Measurements from ENCODE around the gene SLAMF9.

Gene SLAMF9

DNA sequence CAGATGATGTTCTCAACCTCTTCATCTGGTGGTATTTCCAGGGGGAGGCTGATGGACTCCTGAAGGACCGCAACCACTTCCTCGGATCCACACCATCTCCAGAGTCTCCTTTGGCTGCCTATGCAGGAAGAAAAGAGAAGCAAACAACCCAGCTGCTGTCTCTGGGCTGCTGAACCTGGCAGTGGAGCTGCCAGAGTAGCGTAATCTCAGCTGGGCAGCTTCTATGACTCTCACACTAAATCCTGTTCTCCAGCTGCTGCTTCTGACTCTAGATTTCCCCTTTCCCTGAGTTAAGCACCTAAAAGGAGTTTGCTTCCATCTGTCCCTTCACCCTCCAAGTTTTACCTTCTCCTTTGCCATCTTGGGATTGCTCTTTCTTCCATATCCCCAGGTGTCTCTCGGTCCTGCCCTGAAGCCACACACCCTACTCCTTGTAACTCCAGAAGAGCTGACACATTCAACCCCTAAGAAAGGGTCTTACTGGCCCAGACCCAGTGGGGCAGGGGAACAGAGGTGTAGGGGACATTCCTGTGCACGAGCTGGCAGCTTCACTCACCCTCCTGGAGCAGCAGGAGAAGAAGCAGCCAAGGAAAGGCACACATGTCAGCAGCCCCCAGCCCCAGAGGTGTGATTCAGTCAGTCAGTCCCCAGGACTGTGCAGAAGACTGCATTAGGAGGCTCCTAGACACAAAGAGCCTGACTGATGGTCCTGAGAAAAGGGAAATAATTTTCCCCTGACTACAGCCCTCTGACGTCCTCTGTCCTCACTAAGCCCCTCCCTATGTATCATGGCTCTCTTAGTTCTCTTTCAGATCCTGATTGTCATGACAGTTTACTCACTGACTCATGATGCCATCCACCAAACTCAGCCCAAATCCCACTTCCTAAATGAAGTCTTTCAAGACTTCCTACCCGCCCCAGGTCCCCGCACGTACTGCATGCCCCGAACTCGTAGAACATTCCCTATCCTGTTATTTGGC, at the start of gene SLAMF9:
Gene SLAMF9, minus strand, starts transcription at position 702 of the 980 bp plus-strand sequence. Its CDS starts 100 bp downstream, at position 602.
- no peak for DNase-seq (ENCODE audit: low read depth in 3 of 3)

DNA sequence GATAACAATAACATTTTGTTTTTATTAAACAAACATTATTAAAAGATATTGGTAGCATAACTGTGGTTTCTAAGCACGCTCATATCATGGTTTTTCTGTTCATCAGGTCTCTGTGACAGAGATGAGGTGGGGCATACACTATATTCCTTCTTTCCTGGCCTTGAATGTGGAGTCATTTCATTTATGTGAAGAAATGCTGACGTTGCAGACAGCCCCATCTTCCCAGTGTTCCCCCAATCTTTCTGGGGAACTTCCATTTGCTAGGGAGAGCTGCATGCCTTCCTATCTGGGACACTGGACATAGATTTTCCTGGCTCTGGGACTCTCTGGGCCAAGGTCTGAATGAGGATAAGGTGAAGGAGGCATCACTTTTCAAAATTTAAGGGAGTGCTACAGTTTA, 47.4 kb upstream of the SLAMF9 start:
- no peak for DNase-seq (ENCODE audit: low read depth in 3 of 3)

DNA sequence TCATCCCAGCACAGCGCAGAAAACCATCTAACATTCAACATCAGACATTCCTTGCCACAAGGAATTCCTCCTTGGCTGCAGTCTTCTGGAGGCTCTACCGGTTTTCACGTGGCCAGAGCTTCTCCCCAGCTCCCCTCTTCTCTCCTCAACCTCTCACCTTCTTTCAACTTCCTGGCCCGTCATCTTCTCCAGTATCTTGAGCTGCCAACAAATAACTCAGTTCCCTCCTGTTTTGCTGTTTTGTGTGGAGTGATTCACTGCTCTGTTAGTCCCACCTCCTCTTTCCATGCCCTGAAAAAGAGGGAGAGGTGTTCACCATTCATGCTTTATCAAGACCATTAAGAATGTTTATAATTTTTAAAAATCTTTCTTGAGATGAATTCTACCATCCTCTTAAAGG, 45.2 kb upstream of the SLAMF9 start:
- no peak for DNase-seq (ENCODE audit: low read depth in 3 of 3)

DNA sequence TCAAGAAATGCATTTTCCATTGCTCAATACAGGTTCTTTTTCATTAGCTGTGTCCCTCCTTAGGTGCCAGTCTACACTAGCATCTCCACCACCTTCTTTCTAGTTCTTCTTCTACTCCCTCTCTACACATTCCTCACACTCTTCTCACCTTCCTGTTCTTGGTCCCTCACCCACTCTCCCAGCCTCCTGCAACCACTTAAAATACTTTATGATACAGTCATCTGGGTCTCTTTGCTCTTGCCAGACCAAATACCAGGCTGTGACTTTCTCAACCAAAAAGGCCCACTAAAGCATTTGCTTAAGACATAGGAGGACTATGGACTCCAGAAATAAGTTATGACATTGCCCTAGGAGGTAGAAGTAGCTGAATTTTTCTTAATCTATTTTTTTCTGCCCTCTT, 42.6 kb upstream of the SLAMF9 start:
- DNase-seq (ENCODE audit: low read depth in 3 of 3), result no peak

DNA sequence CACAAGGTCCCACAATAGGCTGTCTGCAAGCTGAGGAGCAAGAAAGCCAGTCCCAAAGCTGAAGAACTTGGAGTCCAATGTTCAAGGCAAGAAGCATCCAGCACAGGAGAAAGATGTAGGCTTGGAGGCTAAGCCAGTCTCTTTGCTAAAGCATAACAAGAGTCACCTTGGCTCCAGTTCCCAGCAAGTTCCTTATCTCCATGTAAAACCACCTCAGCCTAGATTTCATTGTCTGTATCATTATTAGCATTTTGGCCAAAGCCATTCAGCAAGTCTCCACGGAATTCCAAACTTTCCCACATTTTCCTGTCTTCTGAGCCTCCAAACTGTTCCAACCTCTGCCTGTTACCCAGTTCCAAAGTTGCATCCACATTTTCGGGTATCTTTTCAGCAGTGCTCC, 40.9 kb upstream of the SLAMF9 start:
- no peak for DNase-seq (ENCODE audit: low read depth in 3 of 3)

DNA sequence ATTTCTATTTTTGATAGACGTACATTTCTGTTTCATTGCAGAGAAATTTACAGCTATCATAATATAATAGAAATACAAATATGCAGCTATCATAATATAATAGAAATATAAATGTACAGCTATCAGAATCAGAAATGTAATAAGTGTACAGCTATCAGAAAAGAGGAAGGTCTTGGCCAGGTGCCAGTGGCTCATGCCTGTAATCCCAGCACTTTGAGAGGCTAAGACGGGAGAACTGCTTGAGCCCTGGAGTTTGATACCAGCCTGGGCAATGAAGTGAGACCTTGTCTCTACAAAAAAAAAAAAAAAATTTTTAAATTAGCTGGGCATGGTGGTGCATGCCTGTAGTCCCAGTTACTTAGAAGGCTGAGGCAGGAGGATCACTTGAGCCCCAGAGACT, 39.9 kb upstream of the SLAMF9 start:
- DNase-seq (ENCODE audit: low read depth in 3 of 3), result no peak

DNA sequence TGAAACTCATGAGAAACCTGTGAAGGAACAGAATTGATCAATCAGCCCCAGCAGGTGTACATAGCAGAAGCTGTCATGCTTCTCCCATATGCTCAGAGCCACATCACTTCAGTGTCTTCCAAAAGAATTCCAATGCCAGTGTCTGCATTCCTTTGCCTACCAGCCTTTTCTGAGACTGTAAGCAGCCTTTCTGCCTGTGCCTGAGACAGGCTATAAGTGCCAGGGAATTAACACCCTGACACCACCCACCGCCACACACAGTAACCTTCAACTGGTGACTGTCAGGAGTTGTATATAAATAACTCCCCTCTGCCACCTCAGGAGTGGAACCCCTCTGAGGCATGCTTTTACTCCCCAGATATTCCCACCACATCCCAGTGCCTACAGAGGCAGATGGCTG, 38.1 kb upstream of the SLAMF9 start:
- DNase-seq (ENCODE audit: low read depth in 3 of 3), result no peak

DNA sequence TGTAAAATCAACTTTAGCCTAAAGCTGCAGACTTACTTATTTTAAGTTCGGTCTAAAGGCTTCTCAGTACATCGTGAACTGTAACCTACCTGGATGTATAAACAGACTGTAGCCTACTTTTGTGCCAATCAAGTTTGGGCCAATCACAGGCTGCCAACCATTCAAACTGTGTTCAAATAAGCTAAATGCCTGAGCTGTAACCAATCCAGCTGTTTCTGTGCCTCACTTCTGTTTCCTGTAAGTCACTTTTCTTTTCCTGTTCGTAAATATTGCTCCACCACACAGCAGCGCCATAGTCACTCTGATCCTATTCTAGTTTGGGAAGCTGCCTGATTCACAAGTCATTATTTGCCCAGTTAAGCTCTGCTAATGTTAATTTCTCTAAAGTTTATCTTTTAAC, 37.5 kb upstream of the SLAMF9 start:
- DNase-seq (ENCODE audit: low read depth in 3 of 3), result no peak

DNA sequence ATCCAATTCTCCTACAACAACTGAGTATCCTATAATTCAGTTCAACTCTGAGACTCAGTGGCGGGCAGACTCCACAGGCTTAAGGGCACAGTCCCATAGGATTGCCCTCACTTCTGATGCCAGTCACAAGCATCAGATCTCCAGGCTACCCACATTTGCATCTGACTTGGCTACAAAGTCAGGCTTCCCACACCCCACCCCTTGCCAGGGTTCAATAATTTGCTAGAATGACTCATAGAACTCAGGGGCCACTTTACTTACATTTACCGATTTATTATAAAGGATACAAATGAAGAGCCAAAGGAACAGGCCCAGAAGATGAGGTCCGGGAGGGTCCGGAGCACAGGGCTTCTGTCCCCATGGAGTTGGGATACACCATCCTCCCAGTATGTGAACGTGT, 36.0 kb upstream of the SLAMF9 start:
- no peak for DNase-seq (ENCODE audit: low read depth in 3 of 3)

DNA sequence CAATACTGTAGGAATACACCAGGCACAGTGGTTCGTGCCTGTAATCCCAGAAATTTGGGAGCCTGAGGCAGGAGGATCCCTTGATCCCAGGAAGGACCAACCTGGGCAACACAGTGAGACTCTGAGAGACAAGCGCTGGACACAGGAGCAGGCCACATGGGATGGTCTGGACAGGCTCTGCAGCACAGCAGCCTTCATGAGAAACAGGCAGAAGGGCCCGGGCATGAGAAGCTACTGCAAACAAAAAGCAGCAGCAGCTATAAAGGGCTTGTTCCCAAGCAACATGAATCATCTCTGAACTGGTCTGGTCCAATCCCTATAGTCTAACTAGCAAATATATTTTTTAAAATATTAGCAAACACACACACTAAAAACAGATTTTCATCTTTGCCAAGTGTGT, 35.5 kb upstream of the SLAMF9 start:
- no peak for DNase-seq (ENCODE audit: low read depth in 3 of 3)

DNA sequence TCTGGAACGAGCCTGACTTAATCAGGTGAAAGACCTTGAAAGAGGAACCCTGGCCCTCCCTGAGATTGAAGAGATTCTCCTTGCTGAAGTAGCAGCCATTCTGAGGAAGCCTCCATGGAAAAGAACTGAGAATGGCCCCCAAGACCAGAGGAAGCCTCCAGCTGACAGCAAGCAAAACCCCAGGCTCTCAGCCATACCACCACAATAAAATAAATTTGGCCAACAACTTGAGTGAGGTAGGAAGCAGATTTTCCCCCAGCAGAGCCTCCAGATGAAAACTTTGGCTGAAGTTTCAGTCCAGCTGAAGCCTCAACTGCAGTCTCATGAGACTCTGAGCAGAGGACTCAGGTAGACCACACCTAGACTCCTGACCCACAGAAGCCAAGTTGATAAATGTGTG, 34.0 kb upstream of the SLAMF9 start:
- DNase-seq (ENCODE audit: low read depth in 3 of 3), result no peak

DNA sequence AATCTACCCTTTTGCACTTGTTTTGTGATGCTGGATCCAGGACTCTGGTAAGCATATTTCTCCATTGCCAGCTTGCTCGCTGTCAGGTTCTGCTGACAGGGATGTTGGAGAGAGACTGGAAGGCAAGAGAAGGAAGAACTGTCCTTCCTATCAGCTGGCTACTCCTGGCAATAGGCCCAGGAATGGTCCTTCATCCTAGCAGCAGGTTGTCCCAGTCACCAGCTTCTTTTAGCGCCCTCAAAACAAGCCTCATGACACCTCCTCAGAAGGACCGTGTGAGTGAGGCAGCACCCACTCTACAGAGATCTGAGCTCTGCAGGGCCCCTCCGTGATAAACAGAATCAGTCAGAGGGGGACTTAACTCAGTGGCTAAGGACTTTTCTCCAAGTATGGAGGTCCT, 33.1 kb upstream of the SLAMF9 start:
- no peak for DNase-seq (ENCODE audit: low read depth in 3 of 3)

DNA sequence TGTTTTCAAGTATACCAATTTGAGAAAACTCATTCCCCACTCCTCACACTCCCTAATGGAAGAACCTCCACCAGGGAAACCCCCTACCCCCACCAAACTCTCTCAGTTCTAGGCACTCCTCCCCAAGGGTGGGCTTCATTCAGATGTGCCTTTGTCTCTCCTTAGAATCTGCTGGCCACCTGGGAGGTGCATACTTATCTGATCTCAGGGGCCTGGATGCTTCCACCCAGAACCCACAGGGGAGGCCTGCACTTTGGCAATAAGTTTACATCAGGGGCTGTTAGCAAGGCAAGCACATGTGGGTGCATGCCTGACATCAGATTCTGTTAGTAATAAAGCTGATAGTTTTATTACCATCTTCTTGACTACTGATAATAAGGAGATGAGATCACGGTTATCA, 32.5 kb upstream of the SLAMF9 start:
- no peak for DNase-seq (ENCODE audit: low read depth in 3 of 3)

DNA sequence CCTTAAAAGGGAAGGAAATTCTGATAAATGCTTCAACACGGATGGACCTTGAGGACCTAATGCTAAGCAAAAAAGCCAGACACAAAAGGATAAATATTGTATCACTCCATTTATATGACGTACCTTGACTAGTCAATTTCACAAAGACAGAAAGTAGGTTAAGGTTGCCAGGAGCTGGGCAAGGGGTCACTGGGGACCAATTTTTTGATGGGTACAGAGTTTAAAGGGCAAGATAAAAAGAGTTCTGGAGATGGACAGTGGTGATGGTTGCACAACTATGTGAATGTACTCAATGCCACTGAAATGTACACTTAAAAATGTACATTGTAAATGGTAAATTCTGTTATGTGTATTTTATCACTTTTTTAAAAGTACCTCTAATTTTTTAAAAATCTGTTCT, 32.1 kb upstream of the SLAMF9 start:
- no peak for DNase-seq (ENCODE audit: low read depth in 3 of 3)

DNA sequence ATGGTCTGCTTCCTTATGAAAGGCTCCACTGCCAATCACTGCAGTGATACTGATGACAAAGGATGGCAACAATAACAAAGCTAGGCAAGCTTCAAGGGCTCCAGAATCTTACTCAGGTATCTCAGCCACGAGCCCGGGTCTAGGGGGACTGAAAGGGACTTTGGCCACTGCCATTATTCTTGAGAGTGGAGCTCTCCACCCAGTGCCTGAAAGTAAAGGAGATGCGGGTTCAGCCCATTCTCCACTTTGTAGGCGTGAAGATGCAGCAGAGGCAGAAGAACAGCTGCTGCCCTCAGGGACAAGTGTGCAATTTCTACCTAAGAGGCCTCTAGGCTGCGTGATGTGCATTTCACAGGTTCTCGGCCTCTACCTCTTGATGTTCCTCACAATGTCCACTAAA, 31.4 kb upstream of the SLAMF9 start:
- no peak for DNase-seq (ENCODE audit: low read depth in 3 of 3)

DNA sequence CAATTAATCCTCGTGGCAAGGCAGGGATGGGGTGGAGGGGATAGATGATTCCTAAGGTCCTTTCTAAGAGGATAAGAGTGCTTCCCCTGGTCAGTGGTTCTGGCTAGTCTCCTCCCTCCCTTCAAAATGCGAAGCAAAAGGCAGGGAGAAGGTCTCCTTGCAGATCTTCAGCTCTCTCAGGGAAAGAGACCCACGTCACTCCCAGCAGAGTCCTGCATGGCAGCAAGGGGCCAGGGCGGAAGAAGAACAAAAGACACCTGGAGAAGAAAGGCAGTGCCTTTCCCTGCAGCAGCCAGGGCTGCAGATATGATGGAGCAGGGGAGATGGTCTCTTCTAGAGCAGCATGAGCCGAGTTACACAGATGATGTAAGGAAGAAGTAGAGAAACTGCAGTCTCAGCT, 29.6 kb upstream of the SLAMF9 start:
- no peak for DNase-seq (ENCODE audit: low read depth in 3 of 3)

DNA sequence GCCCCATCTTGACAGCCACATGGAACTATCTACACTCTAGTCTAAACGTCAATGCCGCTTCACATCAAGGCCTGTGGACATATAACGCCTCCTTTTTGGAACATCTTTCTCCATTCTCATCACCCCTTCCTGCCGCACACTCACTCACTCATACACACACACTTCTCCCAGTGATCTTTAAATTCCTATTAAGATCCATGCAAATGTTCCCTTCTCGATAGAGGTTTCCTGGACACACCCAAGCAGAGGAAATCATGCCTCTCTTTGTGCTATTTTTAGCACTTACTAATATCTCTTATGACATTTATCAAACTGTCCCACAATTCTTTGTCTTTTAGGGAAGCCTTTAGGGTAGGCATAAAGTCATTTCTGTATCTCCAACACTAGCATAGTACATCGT, 28.2 kb upstream of the SLAMF9 start:
- no peak for DNase-seq (ENCODE audit: low read depth in 3 of 3)

DNA sequence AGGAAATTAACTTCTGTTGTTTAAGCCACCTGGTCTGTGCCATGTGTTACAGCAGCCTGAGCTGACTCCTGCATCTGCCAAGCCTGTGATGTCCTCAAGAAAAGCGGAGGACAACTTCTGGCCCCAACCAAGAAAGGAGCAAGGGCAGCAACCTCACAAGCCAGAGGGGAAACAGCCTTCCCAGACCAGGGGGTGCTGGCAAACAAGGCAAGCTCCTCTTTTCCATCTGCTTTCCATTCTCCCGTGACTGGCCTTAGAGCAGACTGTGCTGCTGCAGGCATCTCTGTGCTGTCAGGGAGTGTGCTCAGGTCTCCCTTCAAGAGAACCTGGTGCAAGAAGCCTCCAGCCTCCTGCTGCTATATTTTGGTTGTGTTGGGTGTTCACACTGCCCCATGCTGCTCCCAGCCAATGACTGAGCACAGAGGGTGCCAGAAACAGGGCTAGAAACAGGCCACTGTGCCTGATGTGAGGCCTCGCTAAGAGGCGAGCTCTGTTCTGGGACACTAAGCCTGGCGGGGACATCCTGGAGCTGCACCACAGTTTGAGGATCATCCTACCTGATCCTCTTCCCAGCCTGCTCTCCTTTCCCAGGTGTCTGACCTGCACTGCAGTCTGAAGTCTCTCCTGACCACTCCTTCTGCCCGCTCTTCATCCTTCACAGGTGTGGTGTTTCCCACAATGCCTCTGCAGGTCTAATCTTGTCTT, 27.5 kb upstream of the SLAMF9 start:
- DNase-seq (ENCODE audit: low read depth in 3 of 3), result no peak

DNA sequence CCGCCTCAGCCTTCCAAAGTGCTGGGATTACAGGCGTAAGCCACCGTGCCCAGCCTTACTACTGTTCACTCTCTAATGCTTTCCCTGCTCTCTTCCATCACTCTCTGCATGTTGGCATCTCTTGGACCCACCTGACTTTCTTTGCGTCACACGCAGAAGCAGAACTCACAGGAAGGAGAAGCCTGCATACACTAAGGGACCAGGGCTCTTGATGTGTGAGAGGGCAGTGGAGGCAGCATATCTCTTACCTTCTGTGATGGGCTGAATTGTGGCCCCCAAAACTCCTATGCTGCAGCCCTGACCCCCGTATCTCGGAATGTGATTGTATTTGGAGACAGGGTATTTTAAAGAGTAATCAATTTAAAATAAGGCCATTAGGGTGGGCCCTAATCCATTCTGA, 26.7 kb upstream of the SLAMF9 start:
- DNase-seq (ENCODE audit: low read depth in 3 of 3), result no peak

DNA sequence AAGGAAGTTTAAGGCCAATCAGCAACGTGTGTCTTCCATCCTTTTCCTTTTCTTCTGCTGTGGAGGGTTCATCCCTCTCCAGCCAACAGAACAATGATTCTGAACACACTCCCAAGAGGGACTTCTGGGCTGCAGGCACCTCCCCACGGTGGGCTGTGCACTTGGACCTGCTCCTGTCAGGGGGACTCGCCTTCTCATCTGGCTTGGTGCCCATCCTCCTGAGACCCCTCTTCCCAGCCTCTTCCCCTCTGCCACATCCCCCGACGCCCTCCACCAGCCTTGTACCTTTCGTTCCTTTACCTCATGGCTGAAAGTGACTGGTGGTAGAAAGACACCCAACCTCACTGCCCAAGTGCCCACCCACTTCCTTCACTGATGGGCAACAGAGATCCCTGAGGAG, 26.0 kb upstream of the SLAMF9 start:
- DNase-seq (ENCODE audit: low read depth in 3 of 3), result no peak

DNA sequence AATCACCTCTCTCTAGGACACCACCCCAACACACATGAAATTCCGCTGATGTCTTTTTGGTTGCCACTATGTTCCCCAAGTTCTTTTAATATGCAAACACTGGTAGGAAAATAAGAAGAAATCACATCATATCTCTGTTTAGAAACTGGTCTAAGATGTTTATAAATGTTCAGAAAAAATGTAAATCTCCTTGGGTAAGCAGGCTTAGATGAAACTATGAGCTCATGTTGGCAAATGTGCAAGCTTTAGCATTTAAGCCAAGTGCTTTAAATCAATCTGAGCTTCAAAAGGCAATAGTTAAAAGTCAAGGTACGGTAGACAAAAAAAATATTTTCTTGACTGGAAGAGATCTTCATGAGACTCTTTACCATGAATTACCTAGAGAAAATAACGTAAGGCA, 25.2 kb upstream of the SLAMF9 start:
- DNase-seq (ENCODE audit: low read depth in 3 of 3), result no peak

DNA sequence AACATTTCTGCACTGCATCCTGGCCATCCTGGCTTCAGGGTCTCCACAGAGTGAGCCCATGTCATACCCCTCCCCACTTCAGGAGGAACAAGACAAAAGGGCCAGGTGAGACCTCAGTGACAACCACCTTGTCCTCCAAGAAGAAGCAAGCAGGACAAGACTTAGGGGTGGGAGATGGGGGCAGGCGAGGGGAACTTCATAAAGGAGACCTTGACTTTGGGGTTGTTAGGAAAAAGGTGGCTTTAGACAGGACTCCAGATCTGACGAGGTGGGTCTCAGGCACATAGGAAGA, 24.0 kb upstream of the SLAMF9 start:
- no peak for DNase-seq (ENCODE audit: low read depth in 3 of 3)

DNA sequence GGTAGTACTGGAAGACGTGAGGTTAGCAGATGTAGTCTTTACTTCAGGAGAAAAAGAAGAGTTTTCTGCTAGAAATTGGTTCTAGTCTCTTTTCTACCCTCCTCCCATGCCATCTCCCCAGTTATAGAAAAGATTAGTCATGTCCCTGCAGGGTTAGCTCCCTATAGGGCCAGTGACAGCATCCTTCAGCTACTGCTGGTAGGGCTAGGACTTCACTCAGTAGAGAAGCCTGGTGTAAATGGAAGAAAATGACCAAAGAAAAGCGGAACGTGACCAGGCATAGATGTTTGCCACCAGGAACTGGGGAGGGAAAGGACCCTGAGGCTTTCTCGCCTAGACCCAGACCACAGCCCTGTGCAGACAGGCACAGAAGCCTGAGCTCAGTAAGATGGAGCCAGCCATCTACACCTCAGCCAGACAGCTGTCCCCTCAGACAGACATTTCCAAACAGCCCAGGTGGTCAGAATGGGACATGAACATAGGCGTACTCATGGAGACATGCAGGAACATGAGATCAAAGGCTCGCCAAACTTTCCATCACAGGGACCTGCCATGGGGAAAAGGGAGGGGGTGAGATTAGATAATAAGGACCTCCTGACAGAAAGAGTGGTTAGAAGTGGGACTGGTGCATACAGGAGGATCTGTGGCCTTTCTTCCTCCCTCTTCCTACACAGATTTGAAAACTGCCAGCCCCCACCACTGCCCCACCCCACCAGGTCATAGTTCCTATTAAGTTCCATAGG, 23.5 kb upstream of the SLAMF9 start:
- DNase-seq (ENCODE audit: low read depth in 3 of 3), result no peak

All from stimulated activated CD4-positive, alpha-beta T cell treated with anti-CD3 and anti-CD28 coated beads, TNF-alpha, amount 100 ng/mL, for 24 hours (primary cell).